WTC11 (cell line): Measurements from ENCODE around the gene SLC30A2. TPM values are rescaled to one million over a fixed set of nuclear protein-coding genes. Genes with fewer than 3 reads are reported as not detected.

Source experiments
- ATAC-seq: fragments of 200-7000 bp; cut with Tn5 transposase; 2 replicates; pipeline ENCODE4 v1.10.0; 2021; ENCODE audit warnings: mild to moderate bottlenecking, moderate library complexity
- CTCF ChIA-PET: fragments of 300-600 bp; sonication (Branson Sonifier 250); formaldehyde crosslinking; loops from one replicate; lab custom pipeline; 2021; ENCODE audit warnings: antibody characterized with exemption; lab: Charles Lee
- POLR2A ChIA-PET: fragments of 350-600 bp; sonication (Branson Sonifier 250); formaldehyde crosslinking; loops from one replicate; lab custom pipeline; 2021; ENCODE audit warnings: antibody characterized with exemption; lab: Charles Lee
- DNase-seq: peaks from one replicate; pipeline ENCODE4 v3.0.0; 2021; ENCODE audit warnings: low spot score
- H3K27ac Mint-ChIP-seq: 2 replicates; pipeline ENCODE4 v1.8.0; 2021; ENCODE audit warnings: mixed read lengths
- H3K27me3 Mint-ChIP-seq: 2 replicates; pipeline ENCODE4 v1.8.0; 2021; ENCODE audit warnings: low read depth, mild to moderate bottlenecking, moderate library complexity, mixed read lengths
- H3K36me3 Mint-ChIP-seq: 2 replicates; pipeline ENCODE4 v1.8.0; 2021; ENCODE audit warnings: mixed read lengths
- H3K4me1 Mint-ChIP-seq: 2 replicates; pipeline ENCODE4 v1.8.0; 2022; ENCODE audit warnings: mixed read lengths
- H3K4me3 Mint-ChIP-seq: 2 replicates; pipeline ENCODE4 v1.8.0; 2021; ENCODE audit warnings: mild to moderate bottlenecking, moderate library complexity, mixed read lengths
- H3K9me3 Mint-ChIP-seq: 2 replicates; pipeline ENCODE4 v1.8.0; 2021; ENCODE audit warnings: mixed read lengths
- CBFB ChIP-seq: sonication (generic); formaldehyde crosslinking; IDR thresholded peaks from 2 replicates; pipeline ENCODE4 v1.8.1; 2022; ENCODE audit warnings: mild to moderate bottlenecking, low read depth, missing genetic modification reagents
- CDX4 ChIP-seq: fragments of 250-450 bp; sonication (Bioruptor Pico); IDR thresholded peaks from 2 replicates; pipeline ENCODE4 v1.9.0; 2021; ENCODE audit warnings: moderate library complexity, mild to moderate bottlenecking, inconsistent platforms, borderline replicate concordance
- ETV6 ChIP-seq: sonication (generic); formaldehyde crosslinking; IDR thresholded peaks from 2 replicates; pipeline ENCODE4 v1.8.1; 2022; ENCODE audit warnings: mild to moderate bottlenecking, missing genetic modification reagents
- FOXJ3 ChIP-seq: sonication (generic); formaldehyde crosslinking; IDR thresholded peaks from 2 replicates; pipeline ENCODE4 v1.9.0; 2021; ENCODE audit warnings: missing genetic modification reagents, mild to moderate bottlenecking, borderline replicate concordance
- FOXP4 ChIP-seq: sonication (generic); formaldehyde crosslinking; IDR thresholded peaks from 2 replicates; pipeline ENCODE4 v1.8.0; 2022; ENCODE audit warnings: mild to moderate bottlenecking, missing genetic modification reagents
- GABPB1 ChIP-seq: sonication (generic); formaldehyde crosslinking; IDR thresholded peaks from 2 replicates; pipeline ENCODE4 v1.8.1; 2023; ENCODE audit warnings: mild to moderate bottlenecking, missing genetic modification reagents
- HMGXB4 ChIP-seq: sonication (generic); formaldehyde crosslinking; IDR thresholded peaks from 2 replicates; pipeline ENCODE4 v1.8.1; 2023; ENCODE audit warnings: mild to moderate bottlenecking, moderate library complexity, missing genetic modification reagents
- NR2C2 ChIP-seq: sonication (generic); formaldehyde crosslinking; IDR thresholded peaks from 2 replicates; pipeline ENCODE4 v1.8.0; 2022; ENCODE audit warnings: mild to moderate bottlenecking, missing genetic modification reagents
- TEAD1 ChIP-seq: sonication (generic); formaldehyde crosslinking; IDR thresholded peaks from 2 replicates; pipeline ENCODE4 v1.8.0; 2022; ENCODE audit warnings: mild to moderate bottlenecking, missing genetic modification reagents
- TEAD4 ChIP-seq: sonication (generic); formaldehyde crosslinking; IDR thresholded peaks from 2 replicates; pipeline ENCODE4 v1.8.0; 2022; ENCODE audit warnings: mild to moderate bottlenecking, missing genetic modification reagents
- ZNF121 ChIP-seq: sonication (generic); formaldehyde crosslinking; IDR thresholded peaks from 2 replicates; pipeline ENCODE4 v1.8.0; 2023; ENCODE audit warnings: missing genetic modification reagents
- ZNF219 ChIP-seq: sonication (generic); formaldehyde crosslinking; IDR thresholded peaks from 2 replicates; pipeline ENCODE4 v1.8.0; 2023; ENCODE audit warnings: missing genetic modification reagents, mild to moderate bottlenecking, borderline replicate concordance
- ZNF232 ChIP-seq: sonication (generic); formaldehyde crosslinking; IDR thresholded peaks from 2 replicates; pipeline ENCODE4 v1.8.0; 2022; ENCODE audit warnings: mild to moderate bottlenecking, missing genetic modification reagents
- total RNA-seq: library from RNA; stranded (reverse); gene quantifications from 3 replicates; pipeline ENCODE4 v1.2.3, GENCODE V29; 2021
- TF ChIP-seq, protein P1 (sequence below): sonication (generic); formaldehyde crosslinking; IDR thresholded peaks from 2 replicates; pipeline ENCODE4 v1.8.1; 2022; ENCODE audit warnings: mild to moderate bottlenecking, missing genetic modification reagents, moderate library complexity, borderline replicate concordance
- TF ChIP-seq, protein P2 (sequence below): sonication (generic); formaldehyde crosslinking; IDR thresholded peaks from 2 replicates; pipeline ENCODE4 v1.8.0; 2022; ENCODE audit warnings: mild to moderate bottlenecking, missing genetic modification reagents
- TF ChIP-seq, protein P3 (sequence below): sonication (generic); formaldehyde crosslinking; IDR thresholded peaks from 2 replicates; pipeline ENCODE4 v1.8.1; 2023; ENCODE audit warnings: mild to moderate bottlenecking, missing genetic modification reagents
- TF ChIP-seq, protein P4 (sequence below): fragments of 250-450 bp; sonication (Bioruptor Pico); IDR thresholded peaks from 2 replicates; pipeline ENCODE4 v1.9.0; 2021; ENCODE audit warnings: mild to moderate bottlenecking, borderline replicate concordance

The SLC30A2 gene
- total RNA-seq, 1 experiment from 2014 or later, result 0.15 TPM

DNA sequence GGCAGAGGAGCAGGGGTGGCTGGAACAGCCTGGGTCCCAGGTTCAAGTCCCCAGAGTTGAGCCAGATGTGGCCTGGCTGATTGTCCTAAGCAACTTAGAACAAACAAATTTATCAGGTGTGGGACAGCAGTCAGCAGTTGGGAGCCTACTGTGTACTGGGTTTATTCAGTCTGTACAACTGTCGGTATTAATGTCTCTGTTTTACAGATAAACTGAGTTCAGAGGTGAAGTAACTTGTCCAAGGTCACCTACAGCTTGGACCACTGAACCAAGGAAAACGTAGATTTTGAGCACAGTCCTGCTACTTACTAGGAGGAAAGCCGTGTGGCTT lies 36.1 kb upstream of the SLC30A2 start (continued):
- TF ChIP-seq, protein P1, sequence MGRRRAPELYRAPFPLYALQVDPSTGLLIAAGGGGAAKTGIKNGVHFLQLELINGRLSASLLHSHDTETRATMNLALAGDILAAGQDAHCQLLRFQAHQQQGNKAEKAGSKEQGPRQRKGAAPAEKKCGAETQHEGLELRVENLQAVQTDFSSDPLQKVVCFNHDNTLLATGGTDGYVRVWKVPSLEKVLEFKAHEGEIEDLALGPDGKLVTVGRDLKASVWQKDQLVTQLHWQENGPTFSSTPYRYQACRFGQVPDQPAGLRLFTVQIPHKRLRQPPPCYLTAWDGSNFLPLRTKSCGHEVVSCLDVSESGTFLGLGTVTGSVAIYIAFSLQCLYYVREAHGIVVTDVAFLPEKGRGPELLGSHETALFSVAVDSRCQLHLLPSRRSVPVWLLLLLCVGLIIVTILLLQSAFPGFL (CRISPR knock-in tag), result no peak
- TF ChIP-seq HMGXB4 (CRISPR knock-in tag), result no peak
- TF ChIP-seq, all 79 proteins: peak for 0

DNA sequence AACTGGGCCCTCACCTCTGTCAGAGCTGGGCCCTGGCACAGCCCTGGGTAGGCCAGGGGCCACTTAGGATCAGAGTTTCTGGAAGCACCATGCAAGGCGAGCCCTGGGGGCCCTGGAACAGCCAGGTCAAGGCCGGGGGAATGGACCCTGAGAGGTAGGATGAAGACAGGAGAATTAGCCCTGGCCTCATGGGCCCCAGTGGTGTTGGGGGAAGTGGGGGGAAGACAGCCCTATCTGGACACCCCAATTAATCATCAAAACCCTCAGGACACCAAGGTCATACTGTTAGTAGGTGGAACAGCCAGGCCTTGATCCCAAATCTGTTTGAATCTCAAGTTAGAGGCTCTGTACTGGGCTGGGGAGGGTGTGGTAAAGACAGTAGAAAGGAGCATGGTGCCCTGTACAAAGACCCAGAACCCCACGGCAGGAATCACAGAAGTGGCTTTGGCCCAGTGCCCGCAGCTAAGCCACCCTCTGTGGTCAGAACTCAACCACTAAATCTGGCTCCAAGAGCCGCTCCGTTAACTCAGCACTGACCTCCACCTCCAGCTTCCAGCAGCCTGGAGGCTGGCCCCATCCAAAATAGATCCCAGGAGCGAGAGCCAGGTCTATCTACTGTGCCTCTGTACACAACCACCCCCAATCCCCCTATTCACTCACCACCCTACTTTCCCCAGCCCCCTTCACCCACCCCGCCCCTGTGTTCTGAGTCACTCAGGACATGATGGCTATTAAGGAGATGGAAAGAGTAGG lies 35.5 kb upstream of the SLC30A2 start:
- no peak overlapping the region for H3K4me3 Mint-ChIP-seq
- POLR2A ChIA-PET, result no interaction called here
- TF ChIP-seq GABPB1 (CRISPR knock-in tag) (no peak), TEAD4 (CRISPR knock-in tag) (no peak), CDX4 (CRISPR knock-in tag) (no peak), FOXP4 (no peak), HMGXB4 (CRISPR knock-in tag) (no peak), FOXJ3 (CRISPR knock-in tag) (no peak), ZNF219 (no peak), NR2C2 (no peak), CBFB (CRISPR knock-in tag) (no peak), ETV6 (CRISPR knock-in tag) (no peak), ZNF232 (CRISPR knock-in tag) (no peak), ZNF121 (CRISPR knock-in tag) (no peak)
- TF ChIP-seq, all 79 proteins: peak for 0
- H3K27me3 Mint-ChIP-seq, result peaks cover 3% of the 10 kb centered on the region
- no peaks in the 10 kb centered on the region for H3K9me3 Mint-ChIP-seq
- peaks cover 14% of the 10 kb centered on the region for H3K4me1 Mint-ChIP-seq
- no peaks in the 10 kb centered on the region for H3K36me3 Mint-ChIP-seq
- DNase-seq (no peak), ATAC-seq (no peak)
- CTCF ChIA-PET, result interaction anchor here (1.3 to 1.9 kb wide), 3 partner anchors 23 to 64 kb away, joined by 4 read pairs; no protein-coding TSS in a partner anchor
- H3K27ac Mint-ChIP-seq, result no peak overlapping the region

- POLR2A ChIA-PET, result no interaction called here
- no peak for ATAC-seq
- TF ChIP-seq, protein P2, sequence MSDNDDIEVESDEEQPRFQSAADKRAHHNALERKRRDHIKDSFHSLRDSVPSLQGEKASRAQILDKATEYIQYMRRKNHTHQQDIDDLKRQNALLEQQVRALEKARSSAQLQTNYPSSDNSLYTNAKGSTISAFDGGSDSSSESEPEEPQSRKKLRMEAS (CRISPR knock-in tag), result no peak
- no peak for TF ChIP-seq TEAD1 (CRISPR knock-in tag)
- TF ChIP-seq, protein P3, sequence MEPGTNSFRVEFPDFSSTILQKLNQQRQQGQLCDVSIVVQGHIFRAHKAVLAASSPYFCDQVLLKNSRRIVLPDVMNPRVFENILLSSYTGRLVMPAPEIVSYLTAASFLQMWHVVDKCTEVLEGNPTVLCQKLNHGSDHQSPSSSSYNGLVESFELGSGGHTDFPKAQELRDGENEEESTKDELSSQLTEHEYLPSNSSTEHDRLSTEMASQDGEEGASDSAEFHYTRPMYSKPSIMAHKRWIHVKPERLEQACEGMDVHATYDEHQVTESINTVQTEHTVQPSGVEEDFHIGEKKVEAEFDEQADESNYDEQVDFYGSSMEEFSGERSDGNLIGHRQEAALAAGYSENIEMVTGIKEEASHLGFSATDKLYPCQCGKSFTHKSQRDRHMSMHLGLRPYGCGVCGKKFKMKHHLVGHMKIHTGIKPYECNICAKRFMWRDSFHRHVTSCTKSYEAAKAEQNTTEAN, result no peak
- TF ChIP-seq, protein P4, sequence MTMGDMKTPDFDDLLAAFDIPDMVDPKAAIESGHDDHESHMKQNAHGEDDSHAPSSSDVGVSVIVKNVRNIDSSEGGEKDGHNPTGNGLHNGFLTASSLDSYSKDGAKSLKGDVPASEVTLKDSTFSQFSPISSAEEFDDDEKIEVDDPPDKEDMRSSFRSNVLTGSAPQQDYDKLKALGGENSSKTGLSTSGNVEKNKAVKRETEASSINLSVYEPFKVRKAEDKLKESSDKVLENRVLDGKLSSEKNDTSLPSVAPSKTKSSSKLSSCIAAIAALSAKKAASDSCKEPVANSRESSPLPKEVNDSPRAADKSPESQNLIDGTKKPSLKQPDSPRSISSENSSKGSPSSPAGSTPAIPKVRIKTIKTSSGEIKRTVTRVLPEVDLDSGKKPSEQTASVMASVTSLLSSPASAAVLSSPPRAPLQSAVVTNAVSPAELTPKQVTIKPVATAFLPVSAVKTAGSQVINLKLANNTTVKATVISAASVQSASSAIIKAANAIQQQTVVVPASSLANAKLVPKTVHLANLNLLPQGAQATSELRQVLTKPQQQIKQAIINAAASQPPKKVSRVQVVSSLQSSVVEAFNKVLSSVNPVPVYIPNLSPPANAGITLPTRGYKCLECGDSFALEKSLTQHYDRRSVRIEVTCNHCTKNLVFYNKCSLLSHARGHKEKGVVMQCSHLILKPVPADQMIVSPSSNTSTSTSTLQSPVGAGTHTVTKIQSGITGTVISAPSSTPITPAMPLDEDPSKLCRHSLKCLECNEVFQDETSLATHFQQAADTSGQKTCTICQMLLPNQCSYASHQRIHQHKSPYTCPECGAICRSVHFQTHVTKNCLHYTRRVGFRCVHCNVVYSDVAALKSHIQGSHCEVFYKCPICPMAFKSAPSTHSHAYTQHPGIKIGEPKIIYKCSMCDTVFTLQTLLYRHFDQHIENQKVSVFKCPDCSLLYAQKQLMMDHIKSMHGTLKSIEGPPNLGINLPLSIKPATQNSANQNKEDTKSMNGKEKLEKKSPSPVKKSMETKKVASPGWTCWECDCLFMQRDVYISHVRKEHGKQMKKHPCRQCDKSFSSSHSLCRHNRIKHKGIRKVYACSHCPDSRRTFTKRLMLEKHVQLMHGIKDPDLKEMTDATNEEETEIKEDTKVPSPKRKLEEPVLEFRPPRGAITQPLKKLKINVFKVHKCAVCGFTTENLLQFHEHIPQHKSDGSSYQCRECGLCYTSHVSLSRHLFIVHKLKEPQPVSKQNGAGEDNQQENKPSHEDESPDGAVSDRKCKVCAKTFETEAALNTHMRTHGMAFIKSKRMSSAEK (CRISPR knock-in tag), result no peak
Measured at GRCh38 chr1:26079960-26080814, 34.3 kb upstream of the SLC30A2 start.

More at GRCh38 chr1:26079960-26080814, 34.3 kb upstream of the SLC30A2 start:
- Mint-ChIP-seq H3K9me3 (no peaks in the 10 kb centered on the region), H3K27ac (no peak overlapping the region), H3K4me1 (peaks cover 14% of the 10 kb centered on the region), H3K27me3 (peaks cover 3% of the 10 kb centered on the region), H3K36me3 (no peaks in the 10 kb centered on the region), H3K4me3 (no peak overlapping the region)
- no peak for DNase-seq
- CTCF ChIA-PET, result interaction anchor here (1.4 to 1.9 kb wide), 2 partner anchors 44 to 65 kb away, joined by 4 read pairs; no protein-coding TSS in a partner anchor
